T-helper 2 cell treated with Interferon-gamma antibody and Interleukin-4, amounts not matched to agents 100 ng/mL and 5 ng/mL, for 36 hours (primary cell): ENCODE measurements around the gene LPAR1. TPM values are rescaled to one million over a fixed set of nuclear protein-coding genes. Genes with fewer than 3 reads are reported as not detected.

ENCODE experiments used
- intact Hi-C: fragments of 100-400 bp; cut with micrococcal nuclease; formaldehyde crosslinking; loops from one replicate; pipeline ENCODE4 v1.15.1; 2023
- total RNA-seq: library from RNA; stranded (reverse); gene quantifications from 2 replicates; pipeline ENCODE4 v1.2.3, GENCODE V29; 2022

LPAR1 gene
- total RNA-seq, 1 donor from 2014 or later: not detected

GRCh38 chr9:111001526-111001925 lies 36.7 kb downstream of the LPAR1 start:
- intact Hi-C loops: no loop called here

- intact Hi-C loops: no loop called here
Observed at GRCh38 chr9:111000202-111000601, 38.1 kb downstream of the LPAR1 start.

GRCh38 chr9:110999379-110999778 lies 38.9 kb downstream of the LPAR1 start:
- intact Hi-C loops: no loop called here

GRCh38 chr9:110997847-110998246 lies 40.4 kb downstream of the LPAR1 start:
- intact Hi-C loops: no loop called here

GRCh38 chr9:110996436-110997220 lies 41.6 kb downstream of the LPAR1 start:
- intact Hi-C loops: no loop called here

- intact Hi-C loops: no loop called here
Observed at GRCh38 chr9:110995420-110996340, 42.6 kb downstream of the LPAR1 start.

- intact Hi-C loops: no loop called here
Observed at GRCh38 chr9:110994771-110995241, 43.5 kb downstream of the LPAR1 start.

- intact Hi-C loops: no loop called here
Observed at GRCh38 chr9:110990481-110990880, 47.8 kb downstream of the LPAR1 start.

GRCh38 chr9:110986529-110986928 lies 51.7 kb downstream of the LPAR1 start:
- intact Hi-C loops: no loop called here

- intact Hi-C loops: no loop called here
Observed at GRCh38 chr9:110984890-110985437, 53.3 kb downstream of the LPAR1 start.

- intact Hi-C loops: no loop called here
Observed at GRCh38 chr9:110980261-110980660, 58.0 kb downstream of the LPAR1 start.

GRCh38 chr9:110979636-110980035 lies 58.6 kb downstream of the LPAR1 start:
- intact Hi-C loops: no loop called here

- intact Hi-C loops: no loop called here
Observed at GRCh38 chr9:110978516-110978915, 59.8 kb downstream of the LPAR1 start.

- intact Hi-C loops: no loop called here
Observed at GRCh38 chr9:110977259-110977709, 61.0 kb downstream of the LPAR1 start.

- intact Hi-C loops: no loop called here
Observed at GRCh38 chr9:110975969-110976368, 62.3 kb downstream of the LPAR1 start.

GRCh38 chr9:110975278-110975677 lies 63.0 kb downstream of the LPAR1 start:
- intact Hi-C loops: no loop called here

- intact Hi-C loops: no loop called here
Observed at GRCh38 chr9:110971705-110972104, 66.6 kb downstream of the LPAR1 start.

GRCh38 chr9:110971234-110971633 lies 67.0 kb downstream of the LPAR1 start:
- intact Hi-C loops: no loop called here

- intact Hi-C loops: no loop called here
Observed at GRCh38 chr9:110969971-110970386, 68.3 kb downstream of the LPAR1 start.

- intact Hi-C loops: no loop called here
Observed at GRCh38 chr9:110968096-110968495, 70.2 kb downstream of the LPAR1 start.

- intact Hi-C loops: no loop called here
Observed at GRCh38 chr9:110967196-110967595, 71.1 kb downstream of the LPAR1 start.

- intact Hi-C loops: no loop called here
Observed at GRCh38 chr9:110960288-110960687, 78.0 kb downstream of the LPAR1 start.
